ENCODE results near the gene C6orf89. TPM values are rescaled to one million over a fixed set of nuclear protein-coding genes. Genes with fewer than 3 reads are reported as not detected.

C6orf89 gene
- polyA plus RNA-seq, 1 experiment: 59.7 TPM

GRCh38 chr6:36838896-36839748 is 46.6 kb upstream of the C6orf89 start, which contains the start of gene CPNE5:
TSS of gene CPNE5 (minus strand) at chr6:36839444. CDS start at chr6:36839377, 67 bp downstream.
- Histone ChIP-seq H3K27me3 (ENCODE audit: control insufficient read depth, insufficient read depth, low read length) (peaks cover 36% of the 10 kb centered on the region), H3K27ac (ENCODE audit: low read depth, low read length) (no peak within 1 kb of the TSS), H3K4me3 (ENCODE audit: low read depth, low read length) (peak within 1 kb of the TSS; percentile 60), H3K9me3 (ENCODE audit: control insufficient read depth, insufficient read depth, low read length) (no peaks in the 10 kb centered on the region; the same call in 1 of the 2 replicates)
- CTCF ChIA-PET: no interaction called here
- TF ChIP-seq CTCF (IDR thresholded peaks at IDR 0.05; ENCODE audit: low read depth, low read length): no peak
- POLR2A ChIA-PET: no interaction called here
- no peak for DNase-seq (ENCODE audit: low read depth, low spot score)

- TF ChIP-seq CTCF (IDR thresholded peaks at IDR 0.05; ENCODE audit: low read depth, low read length): peak; percentile 26
- H3K27ac ChIP-seq (ENCODE audit: low read depth, low read length): no peak overlapping the region
- ChIA-PET CTCF (no interaction called here), POLR2A (interaction anchor here (1.0 kb wide), 1 partner anchor 13 kb away, joined by 4 read pairs; no protein-coding TSS in a partner anchor)
- DNase-seq (ENCODE audit: low read depth, low spot score): no peak
- H3K4me3 ChIP-seq (ENCODE audit: low read depth, low read length): peak overlapping the region; percentile 60
- H3K27me3 ChIP-seq (ENCODE audit: control insufficient read depth, insufficient read depth, low read length): peaks cover 32% of the 10 kb centered on the region
- no peaks in the 10 kb centered on the region; the same call in 1 of the 2 replicates for H3K9me3 ChIP-seq (ENCODE audit: control insufficient read depth, insufficient read depth, low read length)
Measured at GRCh38 chr6:36839749-36840431, 45.9 kb upstream of the C6orf89 start.

GRCh38 chr6:36840432-36841403 is 45.0 kb upstream of the C6orf89 start:
- peak overlapping the region; percentile 60 for H3K4me3 ChIP-seq (ENCODE audit: low read depth, low read length)
- POLR2A ChIA-PET: interaction anchor here (0.6 to 1.0 kb wide), 2 partner anchors 12 to 20 kb away, joined by 4 read pairs; no protein-coding TSS in a partner anchor
- no peak for TF ChIP-seq CTCF (IDR thresholded peaks at IDR 0.05; ENCODE audit: low read depth, low read length)
- CTCF ChIA-PET: no interaction called here
- peaks cover 27% of the 10 kb centered on the region for H3K27me3 ChIP-seq (ENCODE audit: control insufficient read depth, insufficient read depth, low read length)
- H3K27ac ChIP-seq (ENCODE audit: low read depth, low read length): no peak overlapping the region
- DNase-seq (ENCODE audit: low read depth, low spot score): no peak
- H3K9me3 ChIP-seq (ENCODE audit: control insufficient read depth, insufficient read depth, low read length): no peaks in the 10 kb centered on the region; the same call in 1 of the 2 replicates

- peaks cover 21% of the 10 kb centered on the region for H3K27me3 ChIP-seq (ENCODE audit: control insufficient read depth, insufficient read depth, low read length)
- POLR2A ChIA-PET: no interaction called here
- H3K27ac ChIP-seq (ENCODE audit: low read depth, low read length): no peak overlapping the region
- CTCF ChIA-PET: no interaction called here
- H3K9me3 ChIP-seq (ENCODE audit: control insufficient read depth, insufficient read depth, low read length): no peaks in the 10 kb centered on the region; the same call in 1 of the 2 replicates
- TF ChIP-seq CTCF (IDR thresholded peaks at IDR 0.05; ENCODE audit: low read depth, low read length): no peak
- no peak overlapping the region for H3K4me3 ChIP-seq (ENCODE audit: low read depth, low read length)
- DNase-seq (ENCODE audit: low read depth, low spot score): no peak
Measured at GRCh38 chr6:36841756-36842155, 44.0 kb upstream of the C6orf89 start.

All from AG04450 (cell line).